ENCODE data around the gene PLA2G2C. TPM values are rescaled to one million over a fixed set of nuclear protein-coding genes. Genes with fewer than 3 reads are reported as not detected.

Gene PLA2G2C
- total and polyA plus RNA-seq, 9 donors: 0.02 TPM; not detected in 8

GRCh38 chr1:20165522-20165951 lies 20.8 kb downstream of the PLA2G2C start:
- DNase-seq: no peak
- no peak overlapping the region for H3K27ac ChIP-seq
- intact Hi-C loops (cut with DNase I): no loop called here
- H3K36me3 ChIP-seq: no peaks in the 10 kb centered on the region
- no peaks in the 10 kb centered on the region for H3K4me1 ChIP-seq (ENCODE audit: insufficient read depth)
- no peaks in the 10 kb centered on the region for H3K9me3 ChIP-seq
- no peaks in the 10 kb centered on the region for H3K27me3 ChIP-seq
- TF ChIP-seq POLR2A (IDR thresholded peaks at IDR 0.05) (no peak), CTCF (IDR thresholded peaks at IDR 0.05) (no peak), EP300 (IDR thresholded peaks at IDR 0.05) (no peak)
- no peak overlapping the region for H3K4me3 ChIP-seq
- 75 to 84% (median 81%) methylated on average over 16 of the region's 16 CpGs for WGBS, 3 donors

DNA sequence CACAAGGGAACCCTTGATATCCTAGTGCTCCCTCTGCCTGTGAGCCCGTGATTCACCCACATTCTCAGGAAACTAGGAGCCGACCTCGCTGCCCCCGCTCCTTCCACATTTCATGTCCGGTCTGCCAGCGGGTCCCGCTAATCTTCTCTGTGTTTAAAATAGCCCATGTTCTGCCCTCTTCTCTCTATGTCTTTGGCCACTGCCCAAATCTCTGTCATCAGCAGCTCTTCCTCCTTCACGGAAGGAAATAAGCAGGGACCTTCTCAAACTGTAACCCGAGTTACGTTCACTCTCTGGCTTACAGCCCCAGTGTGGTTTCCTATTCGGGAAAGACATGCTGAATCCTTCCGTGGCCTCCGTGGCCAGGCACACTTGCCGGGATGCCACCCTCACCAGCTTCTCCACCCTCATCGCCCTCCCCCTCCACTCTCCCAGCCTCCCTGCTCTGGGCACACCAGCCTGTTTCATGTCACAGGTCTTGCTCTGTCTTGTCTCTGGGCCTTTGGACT lies 21.6 kb downstream of the PLA2G2C start:
- Histone ChIP-seq H3K27me3 (no peaks in the 10 kb centered on the region), H3K36me3 (no peaks in the 10 kb centered on the region), H3K4me3 (no peak overlapping the region), H3K4me1 (ENCODE audit: insufficient read depth) (no peaks in the 10 kb centered on the region), H3K27ac (no peak overlapping the region), H3K9me3 (peaks cover 0 to 3% of the 10 kb centered on the region in 2 donors)
- no peak for DNase-seq
- WGBS, 3 donors: 67 to 83% (median 76%) methylated on average over 15 of the region's 15 CpGs
- TF ChIP-seq POLR2A (IDR thresholded peaks at IDR 0.05): no peak
- no peak for TF ChIP-seq EP300 (IDR thresholded peaks at IDR 0.05)
- intact Hi-C loops (cut with DNase I): no loop called here

- H3K27ac ChIP-seq: no peak overlapping the region
- no peaks in the 10 kb centered on the region for H3K27me3 ChIP-seq
- peaks cover 0 to 3% of the 10 kb centered on the region in 2 donors for H3K9me3 ChIP-seq
- H3K36me3 ChIP-seq: no peaks in the 10 kb centered on the region
- no peaks in the 10 kb centered on the region for H3K4me1 ChIP-seq (ENCODE audit: insufficient read depth)
- DNase-seq: no peak
- no peak overlapping the region for H3K4me3 ChIP-seq
- TF ChIP-seq CTCF (IDR thresholded peaks at IDR 0.05) (no peak), EP300 (IDR thresholded peaks at IDR 0.05) (no peak), POLR2A (IDR thresholded peaks at IDR 0.05) (no peak)
- WGBS, 3 donors: 70 to 79% (median 76%) methylated on average over 1 of the region's 1 CpG
- intact Hi-C loops (cut with DNase I): no loop called here
Observed at GRCh38 chr1:20160034-20160433, 26.3 kb downstream of the PLA2G2C start.

DNA sequence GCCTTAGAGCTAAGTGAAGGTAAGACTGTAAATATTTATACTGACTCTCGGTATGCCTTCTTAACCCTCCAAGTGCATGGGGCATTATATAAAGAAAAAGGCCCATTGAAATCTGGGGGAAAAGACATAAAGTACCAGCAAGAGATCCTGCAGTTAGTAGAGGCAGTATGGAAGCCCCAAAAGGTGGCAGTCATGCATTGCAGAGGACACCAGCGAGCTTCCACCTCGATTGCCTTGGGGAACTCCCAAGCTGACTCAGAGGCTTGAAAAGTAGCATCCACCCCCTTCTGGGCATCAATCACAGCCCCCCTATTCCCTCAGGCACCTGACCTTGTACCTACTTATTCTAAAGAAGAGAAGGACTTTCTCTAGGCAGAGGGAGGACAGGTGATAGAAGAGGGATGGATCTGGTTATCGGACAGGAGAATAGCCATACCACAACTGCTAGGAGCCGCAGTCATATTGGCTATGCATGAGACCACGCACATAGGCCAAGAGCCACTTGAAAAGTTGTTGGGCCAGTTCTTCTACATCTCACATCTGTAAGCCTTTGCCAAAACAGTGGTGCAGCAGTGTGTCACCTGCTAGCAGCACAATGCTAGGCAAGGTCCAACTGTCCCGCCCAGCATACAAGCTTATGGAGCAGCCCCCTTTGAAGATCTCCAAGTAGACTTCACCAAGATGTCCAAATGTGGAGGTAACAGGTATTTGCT lies 27.8 kb downstream of the PLA2G2C start:
- no peak for DNase-seq
- intact Hi-C loops (cut with DNase I): no loop called here
- WGBS, 3 donors: 85 to 90% (median 90%) methylated on average over 7 of the region's 7 CpGs
- Histone ChIP-seq H3K27ac (no peak overlapping the region), H3K9me3 (peaks cover 0 to 3% of the 10 kb centered on the region in 2 donors), H3K27me3 (no peaks in the 10 kb centered on the region), H3K4me1 (ENCODE audit: insufficient read depth) (no peaks in the 10 kb centered on the region), H3K4me3 (no peak overlapping the region), H3K36me3 (no peaks in the 10 kb centered on the region)
- TF ChIP-seq POLR2A (IDR thresholded peaks at IDR 0.05) (no peak), CTCF (IDR thresholded peaks at IDR 0.05) (no peak), EP300 (IDR thresholded peaks at IDR 0.05) (no peak)

DNA sequence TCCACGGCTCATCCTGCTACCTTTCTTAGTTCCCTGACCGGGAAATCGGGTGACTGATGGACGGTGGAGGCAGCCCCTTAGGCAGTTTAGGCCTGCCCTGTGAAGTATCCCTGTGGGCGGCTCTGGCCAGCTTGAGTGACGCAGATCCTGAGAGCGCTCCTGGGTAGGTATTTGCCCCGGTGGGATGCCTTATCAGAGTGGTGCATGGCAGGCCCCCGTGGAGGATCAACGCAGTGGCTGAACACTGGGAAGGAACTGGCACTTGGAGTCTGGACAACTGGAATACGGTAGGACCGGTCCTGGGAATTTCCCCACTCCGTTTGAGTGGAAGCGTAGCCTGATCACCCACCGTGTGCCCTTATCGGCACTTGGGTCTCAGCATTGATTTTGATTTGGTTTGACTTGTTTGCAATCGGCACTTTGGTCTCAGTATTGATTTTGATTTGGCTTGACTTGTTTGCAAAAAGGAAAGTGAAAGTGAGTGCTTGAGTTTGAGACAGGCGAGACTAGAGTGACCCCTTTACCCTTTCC lies 32.0 kb downstream of the PLA2G2C start:
- Histone ChIP-seq H3K4me3 (no peak overlapping the region), H3K4me1 (ENCODE audit: insufficient read depth) (peaks cover 3% of the 10 kb centered on the region), H3K27ac (no peak overlapping the region), H3K27me3 (no peaks in the 10 kb centered on the region), H3K36me3 (no peaks in the 10 kb centered on the region), H3K9me3 (no peaks in the 10 kb centered on the region)
- intact Hi-C loops (cut with DNase I): loop anchor here in 3 of 4 donors (2.0 to 5.0 kb wide), 4 partner anchors 57 to 238 kb away; no protein-coding TSS in a partner anchor
- WGBS, 3 donors: 72 to 83% (median 79%) methylated on average over 18 of the region's 18 CpGs
- no peak for TF ChIP-seq EP300 (IDR thresholded peaks at IDR 0.05)
- no peak for TF ChIP-seq CTCF (IDR thresholded peaks at IDR 0.05)
- TF ChIP-seq POLR2A (IDR thresholded peaks at IDR 0.05): no peak
- peak in 1 of 5 donors; percentile 24 for DNase-seq
